H9 (cell line): ENCODE measurements around the gene UPK3A. TPM values are rescaled to one million over a fixed set of nuclear protein-coding genes. Genes with fewer than 3 reads are reported as not detected.

Experiments
- DNase-seq: peaks from one replicate; pipeline ENCODE4 v3.0.0-alpha.2; 2017
- H2AFZ ChIP-seq: one replicate; pipeline ENCODE4 v1.6.1; 2013; ENCODE audit warnings: mild to moderate bottlenecking, low read length, control low read depth, moderate library complexity
- H2AK5ac ChIP-seq: 2 replicates; pipeline ENCODE4 v1.6.1; 2013; ENCODE audit warnings: low read length, control low read depth, mixed read lengths; ENCODE audit not compliant: insufficient read length
- H2BK120ac ChIP-seq: one replicate; pipeline ENCODE4 v1.6.1; 2013; ENCODE audit warnings: low read depth, mild to moderate bottlenecking, low read length, control low read depth, inconsistent platforms; ENCODE audit not compliant: poor library complexity, severe bottlenecking
- H2BK12ac ChIP-seq: 2 replicates; pipeline ENCODE4 v1.6.1; 2013; ENCODE audit warnings: low read length, control low read depth, mixed read lengths, low read depth; ENCODE audit not compliant: insufficient read length
- H2BK15ac ChIP-seq: 2 replicates; pipeline ENCODE4 v1.6.1; 2013; ENCODE audit warnings: low read depth, low read length, control low read depth
- H2BK20ac ChIP-seq: one replicate; pipeline ENCODE4 v1.6.1; 2013; ENCODE audit warnings: low read depth, mild to moderate bottlenecking, low read length, control low read depth, inconsistent platforms; ENCODE audit not compliant: poor library complexity, severe bottlenecking
- H2BK5ac ChIP-seq: 2 replicates; pipeline ENCODE4 v1.6.1; 2013; ENCODE audit warnings: low read length, control low read depth, mixed read lengths; ENCODE audit not compliant: insufficient read length
- H3K14ac ChIP-seq: 2 replicates; pipeline ENCODE4 v1.6.1; 2013; ENCODE audit warnings: low read length, control low read depth; ENCODE audit not compliant: insufficient read depth
- H3K18ac ChIP-seq: 2 replicates; pipeline ENCODE4 v1.6.1; 2013; ENCODE audit warnings: low read depth, mild to moderate bottlenecking, mixed read lengths, low read length, control low read depth; ENCODE audit not compliant: insufficient read length
- H3K23ac ChIP-seq: 2 replicates; pipeline ENCODE4 v1.6.1; 2013; ENCODE audit warnings: low read length, control low read depth, mixed read lengths, low read depth; ENCODE audit not compliant: insufficient read length
- H3K23me2 ChIP-seq: 2 replicates; pipeline ENCODE4 v1.6.1; 2013; ENCODE audit warnings: low read depth, mild to moderate bottlenecking, mixed read lengths, low read length, control low read depth; ENCODE audit not compliant: insufficient read length, poor library complexity, severe bottlenecking
- H3K27ac ChIP-seq: 2 replicates; pipeline ENCODE4 v1.5.1; 2013; ENCODE audit warnings: low read length, control low read depth, mixed read lengths, low read depth; ENCODE audit not compliant: insufficient read length
- H3K27me3 ChIP-seq: 2 replicates; pipeline ENCODE4 v1.6.1; 2013; ENCODE audit warnings: low read length, control low read depth, inconsistent platforms; ENCODE audit not compliant: insufficient read depth
- H3K4ac ChIP-seq: 2 replicates; pipeline ENCODE4 v1.6.1; 2013; ENCODE audit warnings: low read depth, mild to moderate bottlenecking, control low read depth, inconsistent platforms, low read length, moderate library complexity
- H3K4me1 ChIP-seq: 2 replicates; pipeline ENCODE4 v1.6.1; 2013; ENCODE audit warnings: low read length, control low read depth, inconsistent platforms; ENCODE audit not compliant: insufficient read depth
- H3K4me2 ChIP-seq: 2 replicates; pipeline ENCODE4 v1.6.1; 2013; ENCODE audit warnings: low read length, control low read depth, mixed read lengths; ENCODE audit not compliant: insufficient read length, insufficient read depth
- H3K56ac ChIP-seq: 2 replicates; pipeline ENCODE4 v1.6.1; 2013; ENCODE audit warnings: low read depth, mild to moderate bottlenecking, mixed read lengths, low read length, control low read depth; ENCODE audit not compliant: insufficient read length
- H3K79me1 ChIP-seq: 2 replicates; pipeline ENCODE4 v1.6.1; 2013; ENCODE audit warnings: low read depth, mild to moderate bottlenecking, moderate library complexity, low read length, control low read depth, inconsistent platforms; ENCODE audit not compliant: insufficient read depth, poor library complexity, severe bottlenecking
- H3K79me2 ChIP-seq: 2 replicates; pipeline ENCODE4 v1.6.1; 2013; ENCODE audit warnings: low read length, control low read depth, inconsistent platforms; ENCODE audit not compliant: insufficient read depth
- H3K9ac ChIP-seq: 2 replicates; pipeline ENCODE4 v1.6.1; 2013; ENCODE audit warnings: low read length, control low read depth, mixed read lengths; ENCODE audit not compliant: insufficient read length; ENCODE audit errors: extremely low read depth
- H3K9me3 ChIP-seq: one replicate; pipeline ENCODE4 v1.6.1; 2013; ENCODE audit warnings: low read depth, low read length, inconsistent platforms; ENCODE audit not compliant: control insufficient read depth
- H3T11ph ChIP-seq: one replicate; pipeline ENCODE4 v1.6.1; 2013; ENCODE audit warnings: mild to moderate bottlenecking, low read length, control low read depth, inconsistent platforms
- H4K20me1 ChIP-seq: one replicate; pipeline ENCODE4 v1.6.1; 2013; ENCODE audit not compliant: control insufficient read depth, insufficient read length, insufficient read depth
- H4K5ac ChIP-seq: 2 replicates; pipeline ENCODE4 v1.6.1; 2013; ENCODE audit warnings: low read depth, mild to moderate bottlenecking, mixed read lengths, low read length, control low read depth; ENCODE audit not compliant: insufficient read length
- H4K8ac ChIP-seq: replicated peaks from 2 replicates; pipeline ENCODE4 v1.6.1; 2013; ENCODE audit warnings: low read length, control low read depth, mixed read lengths, low read depth; ENCODE audit not compliant: insufficient read length
- H4K91ac ChIP-seq: 2 replicates; pipeline ENCODE4 v1.6.1; 2013; ENCODE audit warnings: low read depth, mild to moderate bottlenecking, moderate library complexity, mixed read lengths, low read length, control low read depth; ENCODE audit not compliant: insufficient read length
- H3K27ac Mint-ChIP-seq, 3 experiments: 2 replicates in 2 of 3; 3 replicates in 1 of 3; pipeline ENCODE4 v1.8.0; 2020 to 2021; ENCODE audit warnings: mixed read lengths in 3 of 3, mild to moderate bottlenecking in 1 of 3, moderate library complexity in 1 of 3
- H3K27me3 Mint-ChIP-seq: 2 replicates; pipeline ENCODE4 v1.8.0; 2021; ENCODE audit warnings: low read depth, mild to moderate bottlenecking, moderate library complexity, mixed read lengths
- H3K36me3 Mint-ChIP-seq, 3 experiments: 2 replicates in 2 of 3; 3 replicates in 1 of 3; pipeline ENCODE4 v1.8.0; 2020 to 2021; ENCODE audit warnings: low read depth in 3 of 3, mixed read lengths in 3 of 3; ENCODE audit not compliant: insufficient read depth in 1 of 3
- H3K4me1 Mint-ChIP-seq, 2 experiments: 2 replicates each; pipeline ENCODE4 v1.8.0; 2020; ENCODE audit warnings: mixed read lengths in 2 of 2
- H3K4me3 Mint-ChIP-seq, 2 experiments: 2 replicates in 1 of 2; 3 replicates in 1 of 2; pipeline ENCODE4 v1.8.0; 2020 to 2021; ENCODE audit warnings: mild to moderate bottlenecking in 2 of 2, mixed read lengths in 2 of 2, moderate library complexity in 1 of 2
- H3K9me3 Mint-ChIP-seq, 2 experiments: 2 replicates in 1 of 2; 3 replicates in 1 of 2; pipeline ENCODE4 v1.8.0; 2020; ENCODE audit warnings: mild to moderate bottlenecking in 2 of 2, mixed read lengths in 2 of 2, moderate library complexity in 1 of 2
- CTCF ChIP-seq: fragments of 200-600 bp; sonication (generic); conservative IDR thresholded peaks from 3 replicates; pipeline ENCODE4 v1.8.0; 2021; ENCODE audit warnings: antibody characterized with exemption, mild to moderate bottlenecking
- WGBS: extraction: QIAGEN DNeasy Blood & Tissue Kit; methylation state at CpG from one replicate; pipeline ENCODE4 v1.1.7; 2013; ENCODE audit warnings: missing lambda C conversion rate, low lambda C conversion rate, mixed read lengths; ENCODE audit not compliant: insufficient read length; ENCODE audit errors: extremely low coverage; 5-methylcytosine and 5-hydroxymethylcytosine counted together
- total RNA-seq: library from RNA; stranded (reverse); gene quantifications from 2 replicates; pipeline ENCODE4 v1.2.1, GENCODE V29; 2021

UPK3A gene
- total RNA-seq, 1 experiment from 2014 or later, result not detected

DNA sequence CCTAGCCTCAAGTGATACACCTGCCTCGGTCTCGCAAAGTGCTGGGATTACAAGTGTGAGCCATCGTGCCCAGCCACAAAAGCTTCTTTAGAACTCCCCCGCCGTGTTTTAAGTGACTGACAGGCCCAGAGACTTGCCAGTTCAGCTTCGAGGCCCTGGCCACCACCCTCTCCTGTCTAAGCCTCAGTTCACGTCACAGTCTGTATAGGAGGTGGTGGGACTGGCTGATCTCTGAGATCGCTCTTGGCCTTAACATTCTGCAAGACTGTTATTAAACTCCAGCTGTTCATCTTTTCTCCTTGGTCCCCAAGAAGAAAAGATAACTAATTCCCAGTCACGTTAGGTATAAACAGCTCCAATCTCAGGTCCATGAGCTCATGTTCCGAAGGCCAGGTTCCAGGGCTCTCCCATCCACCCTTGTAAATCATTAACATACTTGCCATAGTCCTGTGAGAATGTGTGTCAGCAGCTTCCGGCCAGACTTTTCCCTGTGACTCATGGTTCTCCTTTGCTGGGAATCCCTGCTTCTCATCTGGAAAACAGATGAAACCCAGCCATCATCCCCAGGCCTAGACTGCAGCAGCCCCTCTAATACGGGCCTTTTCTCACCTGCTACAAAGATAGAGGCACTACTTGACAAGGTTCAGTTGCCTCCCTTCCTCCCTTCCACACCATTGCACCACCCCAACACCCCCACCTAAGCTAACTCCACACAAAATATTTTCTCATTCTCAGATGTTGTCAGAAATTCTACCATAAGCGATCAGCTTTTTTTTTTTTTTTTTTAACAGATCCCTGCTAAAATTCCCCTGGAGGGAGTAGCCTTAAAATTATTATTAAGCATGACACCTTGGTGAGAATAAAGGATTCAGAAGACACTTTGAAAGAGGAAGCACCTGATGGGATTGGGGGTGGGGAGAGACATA is 38.4 kb upstream of the UPK3A start:
- no peak overlapping the region for H3K9ac ChIP-seq

More for the DNA sequence above, 38.4 kb upstream of the UPK3A start:
- H3T11ph ChIP-seq, result no peak overlapping the region
- no peaks in the 10 kb centered on the region for H3K36me3 Mint-ChIP-seq
- no peak overlapping the region for H3K4ac ChIP-seq
- peak overlapping the region in 1 of 3 experiments; percentile 18; a peak in 1 of 7 replicates for H3K27ac Mint-ChIP-seq
- no peak overlapping the region; a peak in 2 of 5 replicates for H3K4me3 Mint-ChIP-seq
- no peaks in the 10 kb centered on the region for H3K79me2 ChIP-seq
- no peaks in the 10 kb centered on the region for H3K4me1 ChIP-seq
- no peak overlapping the region for H3K56ac ChIP-seq
- no peak overlapping the region for H2BK120ac ChIP-seq
- H2AK5ac ChIP-seq, result no peak overlapping the region
- no peaks in the 10 kb centered on the region for H4K20me1 ChIP-seq
- peaks cover under 1% of the 10 kb centered on the region for H3K23me2 ChIP-seq
- no peak overlapping the region for H3K23ac ChIP-seq
- H3K9me3 Mint-ChIP-seq, result no peaks in the 10 kb centered on the region
- TF ChIP-seq CTCF, result no peak
- H2BK20ac ChIP-seq, result no peak overlapping the region
- no peak overlapping the region for H4K8ac ChIP-seq
- H4K5ac ChIP-seq, result no peak overlapping the region
- H3K14ac ChIP-seq, result no peak overlapping the region
- no peak overlapping the region for H2BK5ac ChIP-seq
- H3K4me2 ChIP-seq, result no peak overlapping the region
- peaks cover 8 to 13% of the 10 kb centered on the region in 2 experiments for H3K4me1 Mint-ChIP-seq
- H3K27me3 Mint-ChIP-seq, result peaks cover 16% of the 10 kb centered on the region
- no peaks in the 10 kb centered on the region for H3K79me1 ChIP-seq
- WGBS, result no CpG with 5 or more reads among the region's 13 CpGs
- no peak overlapping the region for H2BK15ac ChIP-seq
- H4K91ac ChIP-seq, result no peak overlapping the region
- H2BK12ac ChIP-seq, result no peak overlapping the region
- H3K18ac ChIP-seq, result no peak overlapping the region
- no peak for DNase-seq
- no peaks in the 10 kb centered on the region for H3K9me3 ChIP-seq
- H3K27me3 ChIP-seq, result no peaks in the 10 kb centered on the region
- H3K27ac ChIP-seq, result no peak overlapping the region
- H2AFZ ChIP-seq, result no peak overlapping the region
